ENCODE results near the gene SMG7. TPM values are rescaled to one million over a fixed set of nuclear protein-coding genes. Genes with fewer than 3 reads are reported as not detected.

SMG7 gene
- polyA plus RNA-seq, 2 of the 4 experiments (the other 2 are of a cell fraction), result 27.2 to 51.3 TPM

DNA sequence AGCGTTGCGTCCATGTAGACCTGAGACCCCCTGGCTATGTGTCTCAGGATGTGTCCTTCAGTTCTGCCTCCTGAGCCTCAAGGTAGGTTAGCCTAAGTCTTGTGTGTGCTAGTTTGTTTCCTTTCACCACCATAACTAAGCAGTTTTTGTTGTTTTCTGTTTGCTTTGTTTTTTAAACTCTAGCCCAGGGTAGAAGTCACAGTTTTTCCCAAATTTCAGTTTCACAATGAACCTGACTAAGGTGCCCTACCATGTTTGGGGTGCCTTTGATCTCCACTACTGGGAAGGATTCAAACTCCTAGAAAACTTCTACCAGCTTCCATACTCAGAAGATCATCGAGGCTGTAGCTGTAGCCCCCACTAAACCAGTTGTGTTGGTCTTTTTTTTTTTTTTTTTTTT lies 14.8 kb upstream of the SMG7 start (continued):
- TF ChIP-seq MAX (IDR thresholded peaks at IDR 0.05) (no peak), EHMT2 (IDR thresholded peaks at IDR 0.05; ENCODE audit: low read depth) (no peak), HOXA7 (CRISPR knock-in tag; IDR thresholded peaks at IDR 0.05) (no peak), HOXB13 (CRISPR knock-in tag; IDR thresholded peaks at IDR 0.05; ENCODE audit: low read depth) (no peak)

DNA sequence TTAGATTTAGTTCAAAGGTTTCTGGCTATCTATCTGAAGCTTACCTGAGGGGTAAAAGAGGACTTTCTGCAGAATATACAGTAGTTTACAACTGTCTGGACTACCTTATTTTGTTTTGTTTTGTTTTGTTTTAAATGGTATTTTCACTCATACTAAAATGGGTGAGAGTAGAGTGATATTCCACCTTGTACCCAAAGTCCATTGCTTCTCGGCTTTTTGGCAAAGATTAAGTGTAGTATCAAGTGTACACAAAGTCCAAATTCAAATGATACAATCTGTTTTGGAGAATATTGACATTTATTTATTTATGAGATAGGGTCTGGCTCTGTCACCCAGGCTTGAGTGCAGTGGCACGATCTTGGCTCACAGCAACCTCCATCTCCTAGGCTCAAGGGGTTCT lies 11.7 kb upstream of the SMG7 start:
- POLR2A ChIA-PET, result interaction anchor here (0.5 kb wide), 1 partner anchor 12 kb away, joined by 6 read pairs; the partner anchor contains the start of gene SMG7
- Histone ChIP-seq H3K9me3 (no peaks in the 10 kb centered on the region), H3K4me2 (no peak overlapping the region), H3K27ac (no peak overlapping the region), H3K4me1 (peaks cover 8% of the 10 kb centered on the region; the same call in 2 of the 3 replicates), H3K4me3 (no peak overlapping the region)
- TF ChIP-seq FOXS1 (CRISPR knock-in tag; IDR thresholded peaks at IDR 0.05) (no peak), KDM1A (IDR thresholded peaks at IDR 0.05; ENCODE audit: low read depth) (no peak), ZSCAN20 (CRISPR knock-in tag; IDR thresholded peaks at IDR 0.05) (no peak), ZNF302 (CRISPR knock-in tag; IDR thresholded peaks at IDR 0.05) (no peak), POLR2AphosphoS2 (conservative IDR thresholded peaks at IDR 0.05; ENCODE audit: low read length) (no peak), CBX8 (IDR thresholded peaks at IDR 0.05) (no peak), CEBPB (IDR thresholded peaks at IDR 0.05) (no peak), HMGXB4 (CRISPR knock-in tag; IDR thresholded peaks at IDR 0.05; ENCODE audit: borderline replicate concordance) (no peak)
- TF ChIP-seq, protein P1, sequence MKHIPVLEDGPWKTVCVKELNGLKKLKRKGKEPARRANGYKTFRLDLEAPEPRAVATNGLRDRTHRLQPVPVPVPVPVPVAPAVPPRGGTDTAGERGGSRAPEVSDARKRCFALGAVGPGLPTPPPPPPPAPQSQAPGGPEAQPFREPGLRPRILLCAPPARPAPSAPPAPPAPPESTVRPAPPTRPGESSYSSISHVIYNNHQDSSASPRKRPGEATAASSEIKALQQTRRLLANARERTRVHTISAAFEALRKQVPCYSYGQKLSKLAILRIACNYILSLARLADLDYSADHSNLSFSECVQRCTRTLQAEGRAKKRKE (CRISPR knock-in tag; IDR thresholded peaks at IDR 0.05; ENCODE audit: low read depth), result no peak
- ATAC-seq (no peak), DNase-seq (ENCODE audit: low read depth in 1 of 2, low spot score in 1 of 2) (no peak), FAIRE-seq (no peak)
- 71% methylated on average over 2 of the region's 2 CpGs for WGBS (ENCODE audit: missing lambda C conversion rate)
- CTCF ChIA-PET, result interaction anchor here (0.6 kb wide), 1 partner anchor 138 kb away, joined by 4 read pairs; no protein-coding TSS in a partner anchor

DNA sequence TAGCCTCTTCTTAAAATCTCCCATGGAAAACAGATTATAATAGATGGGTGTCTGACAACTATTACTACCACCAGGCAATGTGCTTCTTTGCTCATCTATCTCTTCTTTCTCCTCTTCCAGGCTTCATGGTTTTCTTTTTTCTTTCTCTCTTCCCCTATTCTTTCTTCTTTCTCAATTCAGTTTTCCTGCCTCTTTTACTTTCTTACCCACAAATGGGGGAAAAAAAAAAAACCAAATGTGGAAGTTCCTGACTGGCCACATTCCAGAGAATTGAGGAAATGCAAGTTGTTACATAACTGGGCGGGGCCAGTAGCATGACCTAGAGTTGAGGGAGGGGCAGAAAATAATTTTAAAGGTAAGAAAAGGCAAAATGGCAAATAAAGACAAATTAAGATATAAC lies 10.9 kb upstream of the SMG7 start:
- Histone ChIP-seq H3K4me2 (peak overlapping the region; percentile 25; the same call in 2 of the 3 replicates), H3K4me1 (peaks cover 8% of the 10 kb centered on the region; the same call in 2 of the 3 replicates), H3K9me3 (no peaks in the 10 kb centered on the region), H3K27ac (0 out of 6 replicates have a peak overlapping the region, but pooled peaks of 1 of the 2 experiments have one; percentile 0), H3K4me3 (no peak overlapping the region)
- FAIRE-seq, result no peak
- 63% methylated on average over 1 of the region's 1 CpG for WGBS (ENCODE audit: missing lambda C conversion rate)
- no peak for TF ChIP-seq GATA3 (IDR thresholded peaks at IDR 0.05; ENCODE audit: borderline replicate concordance)
- ChIA-PET POLR2A (interaction anchor here (0.5 kb wide), 1 partner anchor 146 kb away, joined by 3 read pairs; no protein-coding TSS in a partner anchor), CTCF (interaction anchor here (1.1 kb wide), 1 partner anchor 84 kb away, joined by 3 read pairs; no protein-coding TSS in a partner anchor)
- DNase-seq (ENCODE audit: low read depth in 1 of 2, low spot score in 1 of 2), result peak in 1 of 2 experiments; percentile 23
- ATAC-seq, result no peak

GRCh38 chr1:183463566-183463965 lies 8.7 kb upstream of the SMG7 start:
- Histone ChIP-seq H3K9me3 (no peaks in the 10 kb centered on the region), H3K27ac (0 out of 6 replicates have a peak overlapping the region, but pooled peaks of 1 of the 2 experiments have one; percentile 24), H3K4me1 (peaks cover 28% of the 10 kb centered on the region), H3K4me2 (no peak overlapping the region), H3K4me3 (no peak overlapping the region)
- 52% methylated on average over 2 of the region's 2 CpGs for WGBS (ENCODE audit: missing lambda C conversion rate)
- ChIA-PET POLR2A (no interaction called here), CTCF (interaction anchor here (0.6 kb wide), 1 partner anchor 183 kb away, joined by 3 read pairs; no protein-coding TSS in a partner anchor)
- TF ChIP-seq KDM5A (IDR thresholded peaks at IDR 0.05) (no peak), ZNF302 (CRISPR knock-in tag; IDR thresholded peaks at IDR 0.05) (no peak), POLR2AphosphoS2 (conservative IDR thresholded peaks at IDR 0.05; ENCODE audit: low read length) (no peak), ZSCAN20 (CRISPR knock-in tag; IDR thresholded peaks at IDR 0.05) (no peak), FOSL2 (IDR thresholded peaks at IDR 0.05) (no peak), FOSL2 (CRISPR knock-in tag; IDR thresholded peaks at IDR 0.05) (no peak), NFE2L2 (conservative IDR thresholded peaks at IDR 0.05; ENCODE audit: low read length) (no peak), BHLHE40 (IDR thresholded peaks at IDR 0.05; ENCODE audit: low read depth, low read length) (no peak), NR3C1 (IDR thresholded peaks at IDR 0.05) (no peak), TP53 (CRISPR knock-in tag; IDR thresholded peaks at IDR 0.05) (no peak), NPAS2 (CRISPR knock-in tag; IDR thresholded peaks at IDR 0.05; ENCODE audit: borderline replicate concordance) (no peak), HOXB13 (CRISPR knock-in tag; IDR thresholded peaks at IDR 0.05; ENCODE audit: low read depth) (no peak), HOXA7 (CRISPR knock-in tag; IDR thresholded peaks at IDR 0.05) (no peak)
- TF ChIP-seq, protein P2, sequence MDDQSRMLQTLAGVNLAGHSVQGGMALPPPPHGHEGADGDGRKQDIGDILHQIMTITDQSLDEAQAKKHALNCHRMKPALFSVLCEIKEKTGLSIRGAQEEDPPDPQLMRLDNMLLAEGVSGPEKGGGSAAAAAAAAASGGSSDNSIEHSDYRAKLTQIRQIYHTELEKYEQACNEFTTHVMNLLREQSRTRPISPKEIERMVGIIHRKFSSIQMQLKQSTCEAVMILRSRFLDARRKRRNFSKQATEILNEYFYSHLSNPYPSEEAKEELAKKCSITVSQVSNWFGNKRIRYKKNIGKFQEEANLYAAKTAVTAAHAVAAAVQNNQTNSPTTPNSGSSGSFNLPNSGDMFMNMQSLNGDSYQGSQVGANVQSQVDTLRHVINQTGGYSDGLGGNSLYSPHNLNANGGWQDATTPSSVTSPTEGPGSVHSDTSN (IDR thresholded peaks at IDR 0.05), result no peak
- ATAC-seq (no peak), FAIRE-seq (no peak), DNase-seq (ENCODE audit: low read depth in 1 of 2, low spot score in 1 of 2) (no peak)
